Iris pigment epithelial cell (primary cell): Measurements from ENCODE around the gene PPP1R12B.
"Not testable (repeated sequence)": the region's sequence is repeated elsewhere in the genome, so short reads cannot be mapped to it uniquely, and the experiment has no call there.

Experiments used
- DNase-seq: peaks from one replicate; pipeline ENCODE4 v3.0.0-alpha.2; 2011; ENCODE audit warnings: low read depth

Gene PPP1R12B

GRCh38 chr1:202343652-202344349, 4.7 kb upstream of the PPP1R12B start:
- peak; percentile 35 for DNase-seq

- DNase-seq, result no peak
Observed at GRCh38 chr1:202348005-202348508, 442 bp upstream of the PPP1R12B start.

GRCh38 chr1:202349206-202349928, 868 bp downstream of the PPP1R12B start:
- DNase-seq, result peak; percentile 72

GRCh38 chr1:202351725-202352124, 3.2 kb downstream of the PPP1R12B start:
- DNase-seq, result peak; percentile 34

- DNase-seq, result not testable (repeated sequence)
Observed at GRCh38 chr1:202352583-202353197, 4.2 kb downstream of the PPP1R12B start.

GRCh38 chr1:202355944-202356553, 7.5 kb downstream of the PPP1R12B start:
- DNase-seq, result no peak

GRCh38 chr1:202357506-202357905, 9.0 kb downstream of the PPP1R12B start:
- DNase-seq, result no peak

GRCh38 chr1:202361224-202361623, 12.7 kb downstream of the PPP1R12B start:
- DNase-seq, result no peak

GRCh38 chr1:202361701-202362100, 13.2 kb downstream of the PPP1R12B start:
- DNase-seq, result no peak

- DNase-seq, result no peak
Observed at GRCh38 chr1:202362212-202362611, 13.7 kb downstream of the PPP1R12B start.

- peak; percentile 59 for DNase-seq
Observed at GRCh38 chr1:202365092-202365815, 16.8 kb downstream of the PPP1R12B start.

- DNase-seq, result no peak
Observed at GRCh38 chr1:202367271-202367670, 18.8 kb downstream of the PPP1R12B start.

- not testable (repeated sequence) for DNase-seq
Observed at GRCh38 chr1:202370906-202371305, 22.4 kb downstream of the PPP1R12B start.

GRCh38 chr1:202374099-202374498, 25.6 kb downstream of the PPP1R12B start:
- no peak for DNase-seq

- DNase-seq, result not testable (repeated sequence)
Observed at GRCh38 chr1:202375175-202375574, 26.7 kb downstream of the PPP1R12B start.

- DNase-seq, result peak; percentile 39
Observed at GRCh38 chr1:202376247-202376646, 27.7 kb downstream of the PPP1R12B start.

GRCh38 chr1:202379884-202380529, 31.5 kb downstream of the PPP1R12B start:
- peak; percentile 4 for DNase-seq

- peak; percentile 24 for DNase-seq
Observed at GRCh38 chr1:202380535-202380934, 32.0 kb downstream of the PPP1R12B start.

GRCh38 chr1:202381867-202382266, 33.4 kb downstream of the PPP1R12B start:
- DNase-seq, result not testable (repeated sequence)

- peak; percentile 48 for DNase-seq
Observed at GRCh38 chr1:202395831-202396230, 47.3 kb downstream of the PPP1R12B start.

GRCh38 chr1:202397256-202397655, 48.8 kb downstream of the PPP1R12B start:
- no peak for DNase-seq
